Hematopoietic multipotent progenitor cell treated with erythropoietin and hydrocortisone succinate and interleukin-3 and kit ligand, for 15 days (in vitro differentiated cells): ENCODE results near the gene RASSF1.
"Not testable (repeated sequence)": the region's sequence is repeated elsewhere in the genome, so short reads cannot be mapped to it uniquely, and the experiment has no call there.

ENCODE experiments used
- DNase-seq: peaks from one replicate; pipeline ENCODE4 v3.0.0-alpha.2; 2015; ENCODE audit warnings: low spot score

Gene RASSF1

GRCh38 chr3:50323614-50324199, 16.9 kb downstream of the RASSF1 start:
- no peak for DNase-seq

- DNase-seq = no peak
Observed at GRCh38 chr3:50323092-50323600, 17.5 kb downstream of the RASSF1 start.

- DNase-seq = no peak
Observed at GRCh38 chr3:50322386-50323091, 18.1 kb downstream of the RASSF1 start, which contains the start of gene HYAL2. HYAL2 (minus strand) TSS chr3:50322745; CDS start chr3:50320489, 2,256 bp downstream.

GRCh38 chr3:50322115-50322385, 18.6 kb downstream of the RASSF1 start:
- no peak for DNase-seq

- DNase-seq = peak; percentile 87
Observed at GRCh38 chr3:50321336-50322114, 19.1 kb downstream of the RASSF1 start.

- DNase-seq = no peak
Observed at GRCh38 chr3:50320853-50321335, 19.7 kb downstream of the RASSF1 start.

- DNase-seq = no peak
Observed at GRCh38 chr3:50319894-50320625, 20.6 kb downstream of the RASSF1 start.

GRCh38 chr3:50319181-50319893, 21.3 kb downstream of the RASSF1 start:
- DNase-seq = no peak

- no peak for DNase-seq
Observed at GRCh38 chr3:50318615-50319014, 22.0 kb downstream of the RASSF1 start.

GRCh38 chr3:50318163-50318562, 22.5 kb downstream of the RASSF1 start:
- no peak for DNase-seq

GRCh38 chr3:50317300-50317699, 23.3 kb downstream of the RASSF1 start:
- no peak for DNase-seq

GRCh38 chr3:50316657-50317242, 23.9 kb downstream of the RASSF1 start:
- DNase-seq = no peak

GRCh38 chr3:50314816-50315215, 25.8 kb downstream of the RASSF1 start:
- DNase-seq = no peak

- DNase-seq = no peak
Observed at GRCh38 chr3:50314342-50314741, 26.3 kb downstream of the RASSF1 start.

GRCh38 chr3:50312041-50312440, 28.6 kb downstream of the RASSF1 start:
- DNase-seq = not testable (repeated sequence)

- no peak for DNase-seq
Observed at GRCh38 chr3:50304601-50305000, 36.0 kb downstream of the RASSF1 start.

GRCh38 chr3:50303013-50303815, 37.4 kb downstream of the RASSF1 start, which contains the start of gene HYAL1:
HYAL1 (minus strand) TSS chr3:50303574; CDS start chr3:50302956, 618 bp downstream.
- no peak for DNase-seq

GRCh38 chr3:50302095-50303012, 38.3 kb downstream of the RASSF1 start:
- DNase-seq = no peak

GRCh38 chr3:50300681-50301254, 39.9 kb downstream of the RASSF1 start:
- DNase-seq = no peak
